Brain microvascular endothelial cell (primary cell): ENCODE measurements around the gene MIAT.
A peak's percentile ranks its signal among the peaks of the same experiment; 100 is the strongest.

ENCODE experiments used
- DNase-seq: peaks from one replicate; pipeline ENCODE4 v3.0.0-alpha.2; 2020
- H3K27ac ChIP-seq: fragments of 250-450 bp; sonication (Bioruptor Pico); 2 replicates; pipeline ENCODE4 v1.5.1; 2020; ENCODE audit warnings: mild to moderate bottlenecking, moderate library complexity
- H3K27me3 ChIP-seq: fragments of 250-450 bp; sonication (Bioruptor Pico); replicated peaks from 2 replicates; pipeline ENCODE4 v1.5.1; 2020; ENCODE audit warnings: mild to moderate bottlenecking
- H3K36me3 ChIP-seq: fragments of 250-450 bp; sonication (Bioruptor Pico); replicated peaks from 2 replicates; pipeline ENCODE4 v1.5.1; 2020; ENCODE audit warnings: mild to moderate bottlenecking
- H3K4me3 ChIP-seq: 2 replicates; pipeline ENCODE4 v1.5.1; 2011; ENCODE audit warnings: low read depth, mild to moderate bottlenecking, control low read depth, low read length, moderate library complexity
- CTCF ChIP-seq: IDR thresholded peaks from 2 replicates; pipeline ENCODE4 v1.5.1; 2011; ENCODE audit warnings: low read depth, mild to moderate bottlenecking, moderate library complexity, low read length, control low read depth, inconsistent platforms; ENCODE audit errors: missing control alignments
- in situ Hi-C: cut with HindIII; loops from 2 replicates; pipeline ENCODE4 v1.10.0; 2017; ENCODE audit warnings: low sequenced_read_pairs, low pct_ligation_motif_present

The MIAT gene

GRCh38 chr22:26656891-26657851, at the start of gene MIAT:
Gene MIAT, plus strand, starts transcription at chr22:26657588.
- Histone ChIP-seq H3K27ac (no peak within 1 kb of the TSS), H3K4me3 (peak within 1 kb of the TSS; percentile 44), H3K36me3 (no peaks in the 10 kb centered on the region), H3K27me3 (peaks cover 18% of the 10 kb centered on the region)
- TF ChIP-seq CTCF, result no peak
- DNase-seq, result peak; percentile 16
- in situ Hi-C loops, result no loop called here

GRCh38 chr22:26608129-26608528, 49.3 kb upstream of the MIAT start:
- in situ Hi-C loops, result no loop called here
- no peak overlapping the region for H3K4me3 ChIP-seq
- no peak for TF ChIP-seq CTCF

GRCh38 chr22:26609287-26609686, 48.1 kb upstream of the MIAT start:
- H3K27me3 ChIP-seq, result no peaks in the 10 kb centered on the region
- in situ Hi-C loops, result no loop called here
- H3K36me3 ChIP-seq, result no peaks in the 10 kb centered on the region
- TF ChIP-seq CTCF, result no peak
- H3K4me3 ChIP-seq, result no peak overlapping the region
- no peak overlapping the region for H3K27ac ChIP-seq
- DNase-seq, result no peak

More at GRCh38 chr22:26608129-26608528, 49.3 kb upstream of the MIAT start:
- no peaks in the 10 kb centered on the region for H3K27me3 ChIP-seq
- no peaks in the 10 kb centered on the region for H3K36me3 ChIP-seq
- DNase-seq, result no peak
- no peak overlapping the region for H3K27ac ChIP-seq

GRCh38 chr22:26610072-26610958, 47.1 kb upstream of the MIAT start:
- DNase-seq, result peak; percentile 89
- TF ChIP-seq CTCF, result no peak
- Histone ChIP-seq H3K36me3 (no peaks in the 10 kb centered on the region), H3K27me3 (no peaks in the 10 kb centered on the region), H3K27ac (peak overlapping the region; percentile 40), H3K4me3 (no peak overlapping the region)
- in situ Hi-C loops, result no loop called here

GRCh38 chr22:26610996-26611395, 46.4 kb upstream of the MIAT start:
- in situ Hi-C loops, result no loop called here
- H3K27ac ChIP-seq, result no peak overlapping the region
- H3K4me3 ChIP-seq, result no peak overlapping the region
- no peak for DNase-seq
- no peaks in the 10 kb centered on the region for H3K36me3 ChIP-seq
- TF ChIP-seq CTCF, result no peak
- H3K27me3 ChIP-seq, result no peaks in the 10 kb centered on the region
